Adrenal gland (tissue), 5 donors: ENCODE data around the gene IL36B.

ENCODE experiments used
- CTCF ChIP-seq, 6 experiments: fragments of 450-650 bp in 4 of 6; fragments of 200-600 bp in 2 of 6; sonication (generic) in 1 of 6; IDR thresholded peaks; 1 replicate in 5 of 6; 2 replicates in 1 of 6; pipeline versions ENCODE4 v1.5.1 to v1.8.0; 2016 to 2021; ENCODE audit warnings: antibody characterized with exemption in 6 of 6, mild to moderate bottlenecking in 2 of 6, moderate library complexity in 1 of 6
- POLR2A ChIP-seq, 2 donors: fragments of 450-650 bp; IDR thresholded peaks; one replicate each; pipeline ENCODE4 v1.6.1; 2017; ENCODE audit warnings: antibody characterized with exemption in 2 of 2, mild to moderate bottlenecking in 2 of 2, moderate library complexity in 1 of 2
- donor health status: DM: no; HTN: no; CAD: no.

GRCh38 chr2:112979731-112980130, 72.9 kb downstream of the IL36B start:
- no peak for TF ChIP-seq CTCF (IDR thresholded peaks at IDR 0.05)
- no peak for TF ChIP-seq POLR2A (IDR thresholded peaks at IDR 0.05)
